Thyroid gland (tissue), 4 donors: ENCODE results near the gene HSPB7.
"Not testable (repeated sequence)": the region's sequence is repeated elsewhere in the genome, so short reads cannot be mapped to it uniquely, and the experiment has no call there.

Experiments used
- CTCF ChIP-seq, 6 experiments: fragments of 200-600 bp in 3 of 6; fragments of 450-650 bp in 3 of 6; sonication (generic) in 3 of 6; IDR thresholded peaks; one replicate each; pipeline ENCODE4 v1.5.1; 2016 to 2019; ENCODE audit warnings: antibody characterized with exemption in 6 of 6, mild to moderate bottlenecking in 2 of 6, inconsistent platforms in 1 of 6, moderate library complexity in 1 of 6
- POLR2A ChIP-seq, 2 donors: fragments of 450-650 bp; IDR thresholded peaks; one replicate each; pipeline ENCODE4 v1.6.1; 2017; ENCODE audit warnings: antibody characterized with exemption in 2 of 2, mild to moderate bottlenecking in 2 of 2, moderate library complexity in 1 of 2

GRCh38 chr1:16001274-16001673 lies 16.6 kb downstream of the HSPB7 start:
- TF ChIP-seq POLR2A, CTCF (IDR thresholded peaks at IDR 0.05): not testable (repeated sequence)
